Sigmoid colon (tissue), 4 donors: ENCODE measurements around the gene IQGAP2.

ENCODE experiments used
- CTCF ChIP-seq, 4 experiments: fragments of 450-650 bp in 3 of 4; fragments of 200-600 bp in 1 of 4; IDR thresholded peaks; one replicate each; pipeline ENCODE4 v1.5.1; 2016 to 2019; ENCODE audit warnings: antibody characterized with exemption in 4 of 4, mild to moderate bottlenecking in 3 of 4, moderate library complexity in 2 of 4
- EP300 ChIP-seq, 4 donors: sonication (generic); formaldehyde crosslinking; IDR thresholded peaks; one replicate each; pipeline ENCODE4 v1.6.1; 2017; ENCODE audit warnings: antibody characterized with exemption in 4 of 4
- POLR2A ChIP-seq, 2 donors: fragments of 450-650 bp; IDR thresholded peaks; one replicate each; pipeline ENCODE4 v1.6.1; 2016; ENCODE audit warnings: antibody characterized with exemption in 2 of 2, mild to moderate bottlenecking in 2 of 2, moderate library complexity in 2 of 2
- POLR2AphosphoS5 ChIP-seq, 4 donors: sonication (generic); formaldehyde crosslinking; IDR thresholded peaks; one replicate each; pipeline ENCODE4 v1.6.1; 2017; ENCODE audit warnings: antibody characterized with exemption in 4 of 4

- TF ChIP-seq CTCF (IDR thresholded peaks at IDR 0.05) (no peak), POLR2AphosphoS5 (IDR thresholded peaks at IDR 0.05) (no peak), POLR2A (IDR thresholded peaks at IDR 0.05) (no peak), EP300 (IDR thresholded peaks at IDR 0.05) (no peak)
Measured at GRCh38 chr5:76476474-76477038, 73.5 kb downstream of the IQGAP2 start.
